HG03457 (cell line): ENCODE measurements around the gene TAS2R30.
"Not testable (repeated sequence)": the region's sequence is repeated elsewhere in the genome, so short reads cannot be mapped to it uniquely, and the experiment has no call there.

Experiments used
- ATAC-seq: cut with Tn5 transposase; IDR thresholded peaks from one replicate; pipeline ENCODE4 v1.9.1; 2021; ENCODE audit warnings: moderate number of reproducible peaks; ENCODE audit not compliant: unreplicated experiment

The TAS2R30 gene

DNA sequence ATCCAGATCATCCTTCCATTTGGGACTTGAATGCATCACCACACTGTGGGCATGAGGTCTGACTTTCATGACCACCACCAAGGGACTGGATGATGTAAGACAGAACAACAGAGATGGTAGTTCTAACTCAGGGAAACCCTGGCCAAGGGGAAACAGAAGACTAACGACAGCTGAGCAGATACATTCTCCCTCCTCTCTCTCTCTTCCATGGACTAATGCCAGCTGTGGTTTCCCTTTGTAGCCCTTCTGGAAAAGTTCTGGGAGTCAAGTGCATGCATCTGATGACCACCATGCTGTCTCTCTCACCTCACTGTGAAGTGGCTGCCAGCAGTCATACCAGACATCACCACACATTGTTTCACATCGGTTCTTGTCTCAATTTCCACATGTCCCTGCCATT is 3.4 kb downstream of the TAS2R30 start:
- no peak for ATAC-seq

DNA sequence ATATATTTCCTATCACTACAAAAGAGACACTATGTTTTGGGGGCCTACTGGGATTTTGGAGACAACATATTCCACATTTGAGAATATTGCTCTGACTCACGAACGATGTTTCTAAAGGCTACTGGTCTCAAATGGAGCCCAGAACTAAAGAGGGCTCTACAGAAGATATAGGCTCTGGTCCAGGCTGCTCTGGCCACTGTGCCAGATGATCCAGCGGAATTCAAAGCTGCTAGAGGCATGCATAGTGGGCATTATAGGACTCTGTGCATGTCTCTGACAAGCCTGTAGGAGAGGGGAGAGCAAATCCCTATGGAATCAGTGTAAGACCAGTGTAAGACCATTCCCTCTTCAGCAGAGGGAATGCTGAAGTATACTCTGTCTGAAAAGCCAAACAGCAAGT is 4.1 kb downstream of the TAS2R30 start:
- ATAC-seq: no peak

DNA sequence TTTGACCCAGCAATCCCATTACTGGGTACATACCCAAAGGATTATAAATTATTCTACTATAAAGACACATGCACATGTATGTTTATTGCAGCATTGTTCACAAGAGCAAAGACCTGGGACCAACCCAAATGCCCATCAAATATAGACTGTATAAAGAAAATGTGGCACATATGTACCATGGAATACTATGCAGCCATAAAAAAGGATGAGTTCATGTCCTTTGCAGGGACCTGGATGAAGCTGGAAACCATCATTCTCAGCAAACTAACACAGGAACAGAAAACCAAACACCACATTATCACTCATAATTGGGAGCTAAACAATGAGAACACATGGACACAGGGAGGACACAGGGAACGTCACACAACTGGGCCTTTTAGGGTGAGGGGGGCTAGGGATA is 20.3 kb downstream of the TAS2R30 start:
- ATAC-seq: not testable (repeated sequence)

DNA sequence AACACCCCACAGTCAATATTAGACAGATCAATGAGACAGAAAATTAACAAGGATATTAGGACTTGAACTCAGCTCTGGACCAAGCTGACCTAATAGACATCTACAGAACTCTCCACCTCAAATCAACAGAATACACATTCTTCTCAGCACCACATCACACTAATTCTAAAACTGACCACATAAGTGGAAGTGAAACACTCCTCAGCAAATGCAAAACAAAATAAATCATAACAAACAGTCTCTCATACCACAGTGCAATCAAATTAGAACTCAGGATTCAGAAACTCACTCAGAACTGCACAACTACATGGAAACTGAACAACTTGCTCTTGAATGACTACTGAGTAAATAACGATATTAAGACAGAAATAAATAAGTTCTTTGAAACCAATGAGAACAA is 23.2 kb downstream of the TAS2R30 start:
- not testable (repeated sequence) for ATAC-seq

DNA sequence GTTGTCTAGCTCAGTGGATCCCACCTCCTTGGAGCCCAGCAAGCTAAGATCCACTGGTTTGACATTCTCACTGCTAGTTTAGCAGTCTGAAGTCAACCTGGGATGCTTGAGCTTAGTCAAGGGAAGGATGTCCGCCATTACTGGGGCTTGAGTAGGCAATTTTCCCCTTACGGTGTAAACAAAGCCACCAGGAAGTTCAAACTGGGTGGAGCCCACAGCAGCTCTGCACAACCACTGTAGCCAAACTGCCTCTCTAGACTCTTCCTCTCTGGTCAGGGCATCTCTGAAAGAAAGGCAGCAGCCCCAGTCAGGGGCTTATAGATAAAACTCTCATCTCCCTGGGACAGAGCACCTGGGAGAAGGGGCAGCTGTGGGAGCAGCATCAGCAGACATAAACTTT is 25.6 kb downstream of the TAS2R30 start:
- no peak for ATAC-seq

DNA sequence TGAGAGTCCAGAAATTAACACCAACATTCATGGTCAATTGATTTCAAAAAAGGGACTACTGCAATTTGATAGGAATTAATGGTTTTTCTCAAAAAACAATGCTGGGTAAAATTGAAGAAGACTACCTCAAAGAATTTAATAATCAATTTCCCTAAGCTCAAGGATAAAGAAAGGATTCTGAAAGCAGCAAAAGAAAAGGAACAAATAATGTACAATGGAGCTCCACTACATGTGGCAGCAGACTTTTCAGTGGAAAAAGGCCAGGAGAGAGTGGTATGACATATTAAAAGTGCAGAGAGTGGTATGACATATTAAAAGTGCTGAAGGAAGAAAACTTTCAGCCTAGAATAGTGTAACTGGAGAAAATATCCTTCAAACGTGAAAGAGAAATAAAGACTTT is 26.7 kb downstream of the TAS2R30 start:
- no peak for ATAC-seq

DNA sequence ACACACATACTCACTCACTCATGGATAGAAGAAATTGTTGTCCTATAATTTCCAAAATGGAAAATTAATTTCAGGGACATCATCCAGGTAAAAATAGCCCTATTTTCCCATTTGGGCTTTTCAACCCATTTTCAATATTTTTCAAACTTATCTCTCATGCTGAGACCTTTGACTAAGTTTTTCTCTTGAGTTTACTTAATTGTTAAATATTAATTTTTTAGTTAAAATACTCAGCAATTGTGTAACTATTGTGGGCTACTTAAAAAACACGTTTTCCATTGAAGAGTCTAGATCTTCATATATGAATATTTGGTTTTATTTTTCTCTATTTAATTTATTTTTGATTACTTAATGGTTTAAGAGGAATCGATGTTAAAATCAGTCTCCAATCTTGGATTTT is 28.2 kb downstream of the TAS2R30 start:
- no peak for ATAC-seq

DNA sequence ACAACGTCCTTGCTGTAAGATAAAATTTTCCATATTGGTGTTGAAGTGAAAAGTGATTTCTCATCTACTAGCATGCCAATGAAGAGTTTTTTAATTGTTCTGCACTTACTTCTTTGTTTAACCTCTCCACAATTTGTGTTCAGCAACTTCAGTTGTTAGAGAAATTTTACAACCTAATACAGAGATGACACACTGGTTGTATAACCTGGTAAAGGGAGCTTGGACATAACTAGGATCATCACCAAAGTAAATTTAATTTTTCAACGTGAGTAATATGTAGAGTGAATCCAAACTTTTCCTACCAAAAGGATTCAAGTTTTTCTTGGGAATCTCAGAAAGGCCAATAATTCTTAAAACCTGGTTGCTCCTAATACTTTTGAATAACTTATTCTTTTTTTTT is 28.9 kb downstream of the TAS2R30 start:
- no peak for ATAC-seq

DNA sequence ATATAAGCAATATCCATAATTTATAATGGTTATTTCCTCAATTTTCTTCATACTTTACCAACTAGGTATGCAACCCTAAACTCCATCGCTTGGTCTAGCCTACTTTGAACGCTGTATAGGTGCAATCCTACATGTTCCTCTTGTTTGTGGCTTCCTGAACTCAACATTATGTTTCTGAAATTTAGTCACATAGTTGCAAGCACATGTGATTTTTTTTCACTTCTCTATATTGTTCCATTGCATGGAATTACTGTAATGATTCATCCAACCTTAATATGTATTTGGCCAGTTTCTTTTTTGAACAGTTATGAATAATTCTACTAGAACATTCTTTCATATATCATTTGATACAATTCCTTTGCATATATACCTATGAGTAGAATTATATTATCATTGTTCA is 39.5 kb downstream of the TAS2R30 start:
- not testable (repeated sequence) for ATAC-seq

DNA sequence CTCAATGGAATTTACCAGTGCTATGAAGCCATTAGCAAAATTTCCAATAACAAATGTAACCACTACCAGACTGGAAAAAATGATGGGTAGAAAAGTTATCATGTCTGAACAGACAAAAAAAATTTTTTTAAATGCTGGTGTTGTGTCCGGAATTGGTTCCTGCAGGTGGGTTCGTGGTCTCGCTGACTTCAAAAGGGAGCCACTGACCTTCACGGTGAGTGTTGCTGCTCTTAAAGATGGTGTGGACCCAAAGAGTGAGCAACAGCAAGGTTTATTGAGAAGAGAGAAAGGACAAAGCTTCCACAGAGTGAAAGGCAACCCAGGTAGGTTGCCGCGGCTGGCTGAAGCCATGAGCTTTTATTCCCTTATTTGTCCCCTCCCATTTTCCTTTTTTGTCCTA is 42.3 kb downstream of the TAS2R30 start, which contains the start of gene TAS2R43:
TSS of gene TAS2R43 (minus strand) at position 186 of the 400 bp plus-strand sequence. CDS start at position 102, 84 bp downstream.
- no peak for ATAC-seq

DNA sequence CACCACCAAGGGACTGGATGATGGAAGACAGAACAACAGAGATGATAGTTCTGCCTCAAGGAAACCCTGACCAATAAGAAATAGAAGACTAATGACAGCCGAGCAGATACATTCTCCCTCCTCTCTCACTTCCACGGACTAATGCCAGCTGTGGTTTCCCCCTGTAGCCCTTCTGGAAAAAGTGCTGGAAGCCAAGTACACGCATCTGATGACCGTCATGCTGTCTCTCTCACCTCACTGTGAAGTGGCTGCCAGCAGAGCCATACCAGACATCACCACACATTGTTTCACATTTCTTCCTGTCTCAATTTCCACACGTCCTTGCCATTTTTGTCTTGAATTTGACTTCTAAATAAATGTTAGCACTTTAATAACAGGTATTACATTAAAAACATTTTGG is 45.2 kb downstream of the TAS2R30 start:
- no peak for ATAC-seq

DNA sequence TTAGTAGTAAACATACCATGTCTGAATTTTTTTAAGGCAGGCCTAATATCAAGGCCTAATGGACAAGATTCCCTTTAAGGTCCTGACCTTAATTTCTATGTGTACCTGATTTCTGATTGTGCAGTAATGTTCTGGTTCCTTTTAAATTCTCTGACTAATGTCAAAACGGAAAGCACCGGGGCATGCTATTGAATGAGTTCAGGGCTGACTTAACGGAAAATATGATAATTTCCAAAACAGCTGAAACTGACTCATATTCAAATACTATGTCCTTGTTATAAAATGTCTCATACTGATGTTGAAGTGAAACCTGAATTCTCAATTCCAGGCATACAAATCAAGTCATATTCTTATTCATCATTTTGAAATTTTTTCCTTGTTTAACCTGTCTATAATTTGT is 49.0 kb downstream of the TAS2R30 start:
- peak; percentile 63 for ATAC-seq
